Neuronal stem cell (in vitro differentiated cells): ENCODE measurements around the gene RIPOR3.
A peak's percentile ranks its signal among the peaks of the same experiment; 100 is the strongest.

ENCODE experiments used
- DNase-seq: peaks from one replicate; pipeline ENCODE4 v3.0.0-alpha.2; 2013; ENCODE audit warnings: low spot score
- H2AFZ ChIP-seq: one replicate; pipeline ENCODE4 v1.6.1; 2013; ENCODE audit warnings: mild to moderate bottlenecking, low read length, inconsistent platforms
- H2AK5ac ChIP-seq: 2 replicates; pipeline ENCODE4 v1.6.1; 2013; ENCODE audit warnings: low read depth, mild to moderate bottlenecking, inconsistent platforms, low read length, moderate library complexity, mixed read lengths
- H2BK120ac ChIP-seq: 2 replicates; pipeline ENCODE4 v1.6.1; 2013; ENCODE audit warnings: low read depth, mild to moderate bottlenecking, inconsistent platforms, low read length, moderate library complexity, mixed read lengths
- H2BK12ac ChIP-seq: one replicate; pipeline ENCODE4 v1.6.1; 2013; ENCODE audit warnings: low read length, inconsistent platforms
- H2BK15ac ChIP-seq: 2 replicates; pipeline ENCODE4 v1.6.1; 2013; ENCODE audit warnings: mild to moderate bottlenecking, low read length, inconsistent platforms, mixed read lengths
- H2BK5ac ChIP-seq: one replicate; pipeline ENCODE4 v1.6.1; 2013; ENCODE audit warnings: inconsistent platforms, mild to moderate bottlenecking, low read length, moderate library complexity
- H3K14ac ChIP-seq: one replicate; pipeline ENCODE4 v1.6.1; 2013; ENCODE audit warnings: low read length, inconsistent platforms
- H3K18ac ChIP-seq: 2 replicates; pipeline ENCODE4 v1.6.1; 2013; ENCODE audit warnings: low read length, inconsistent platforms
- H3K23ac ChIP-seq: 2 replicates; pipeline ENCODE4 v1.6.1; 2013; ENCODE audit warnings: low read depth, mild to moderate bottlenecking, mixed read lengths, low read length, inconsistent platforms; ENCODE audit not compliant: poor library complexity
- H3K27ac ChIP-seq: replicated peaks from 3 replicates; pipeline ENCODE4 v1.5.1; 2013; ENCODE audit warnings: low read length, inconsistent platforms
- H3K27me3 ChIP-seq, 3 experiments: 2 replicates each; pipeline ENCODE4 v1.6.1; 2013; ENCODE audit warnings: low read length in 3 of 3, mild to moderate bottlenecking in 2 of 3, inconsistent platforms in 1 of 3, low read depth in 1 of 3, mixed read lengths in 1 of 3, moderate library complexity in 1 of 3; ENCODE audit not compliant: control insufficient read depth in 3 of 3, insufficient read depth in 3 of 3
- H3K36me3 ChIP-seq, 2 donors: replicated peaks in 1 of 2; 2 replicates each; pipeline ENCODE4 v1.6.1; 2013; ENCODE audit warnings: low read length in 2 of 2; ENCODE audit not compliant: control insufficient read depth in 2 of 2, insufficient read depth in 2 of 2
- H3K4ac ChIP-seq: 2 replicates; pipeline ENCODE4 v1.6.1; 2013; ENCODE audit warnings: inconsistent platforms, mild to moderate bottlenecking, low read length, moderate library complexity
- H3K4me1 ChIP-seq, 2 donors: 1 replicate in 1 of 2; 2 replicates in 1 of 2; pipeline ENCODE4 v1.6.1; 2013; ENCODE audit warnings: low read length in 2 of 2, low read depth in 1 of 2; ENCODE audit not compliant: control insufficient read depth in 2 of 2, insufficient read depth in 1 of 2
- H3K4me2 ChIP-seq: one replicate; pipeline ENCODE4 v1.6.1; 2013; ENCODE audit warnings: mild to moderate bottlenecking, low read length, inconsistent platforms; ENCODE audit not compliant: insufficient read depth, poor library complexity, severe bottlenecking
- H3K4me3 ChIP-seq, 2 donors: 2 replicates each; pipeline ENCODE4 v1.5.1; 2013; ENCODE audit warnings: low read length in 2 of 2, mild to moderate bottlenecking in 2 of 2, inconsistent platforms in 1 of 2, moderate library complexity in 1 of 2
- H3K79me1 ChIP-seq: one replicate; pipeline ENCODE4 v1.6.1; 2013; ENCODE audit warnings: low read depth, mild to moderate bottlenecking, inconsistent platforms, low read length, moderate library complexity
- H3K9ac ChIP-seq: one replicate; pipeline ENCODE4 v1.6.1; 2013; ENCODE audit warnings: mild to moderate bottlenecking, low read depth, low read length, inconsistent platforms; ENCODE audit not compliant: poor library complexity
- H3K9me3 ChIP-seq, 2 donors: replicated peaks in 1 of 2; 2 replicates each; pipeline versions ENCODE3 to v1.6.1; 2013; ENCODE audit warnings: low read length in 2 of 2, mild to moderate bottlenecking in 2 of 2, inconsistent platforms in 1 of 2, low read depth in 1 of 2, mixed read lengths in 1 of 2, moderate library complexity in 1 of 2; ENCODE audit not compliant: control insufficient read depth in 2 of 2, insufficient read depth in 1 of 2
- H4K8ac ChIP-seq: one replicate; pipeline ENCODE4 v1.6.1; 2013; ENCODE audit warnings: low read depth, mild to moderate bottlenecking, inconsistent platforms, low read length, moderate library complexity
- H4K91ac ChIP-seq: one replicate; pipeline ENCODE4 v1.6.1; 2013; ENCODE audit warnings: low read length, low read depth, mild to moderate bottlenecking, inconsistent platforms; ENCODE audit not compliant: poor library complexity
- WGBS, 2 donors: extraction: QIAGEN DNeasy Blood & Tissue Kit; methylation state at CpG; one replicate each; pipeline ENCODE4 v1.1.7; 2013; ENCODE audit warnings: missing lambda C conversion rate in 2 of 2, mixed read lengths in 1 of 2; ENCODE audit not compliant: insufficient read length in 2 of 2, insufficient replicate concordance in 1 of 2; ENCODE audit errors: extremely low coverage in 2 of 2; 5-methylcytosine and 5-hydroxymethylcytosine counted together

Gene RIPOR3

GRCh38 chr20:50607436-50607835 is 83.9 kb downstream of the RIPOR3 start:
- Histone ChIP-seq H3K27me3 (peaks cover 0 to 8% (median 0%) of the 10 kb centered on the region in 3 experiments), H2AFZ (no peak overlapping the region)

DNA sequence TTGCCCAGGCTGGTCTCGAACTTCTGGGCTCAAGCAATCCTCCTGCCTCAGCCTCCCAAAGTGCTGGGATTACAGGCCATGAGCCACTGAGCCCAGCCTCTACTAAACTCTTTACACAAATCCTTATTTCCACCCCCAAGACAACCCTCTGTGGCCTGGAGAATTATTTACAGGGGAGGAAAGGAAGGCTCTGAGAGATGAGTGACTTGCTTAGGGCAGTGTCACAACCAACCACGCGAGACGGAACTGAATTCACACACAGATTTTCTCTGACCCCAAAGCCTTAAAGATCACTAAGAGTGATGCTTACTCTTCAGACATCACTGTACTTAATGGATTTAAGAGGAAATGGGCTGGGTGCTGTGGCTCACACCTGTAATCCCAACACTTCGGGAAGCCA is 86.2 kb downstream of the RIPOR3 start:
- no CpG with 5 or more reads among the region's 5 CpGs for WGBS, 2 donors
- Histone ChIP-seq H2AFZ (no peak overlapping the region), H3K4ac (no peak overlapping the region)

More at GRCh38 chr20:50607436-50607835, 83.9 kb downstream of the RIPOR3 start:
- Histone ChIP-seq H3K4me3 (no peak overlapping the region), H2BK120ac (no peak overlapping the region), H4K8ac (peak overlapping the region; percentile 82), H3K27ac (no peak overlapping the region), H3K79me1 (no peaks in the 10 kb centered on the region), H3K4ac (no peak overlapping the region), H3K4me2 (no peak overlapping the region), H2BK12ac (no peak overlapping the region), H3K14ac (no peak overlapping the region), H3K36me3 (no peaks in the 10 kb centered on the region), H3K9me3 (no peaks in the 10 kb centered on the region), H3K4me1 (peaks cover 0 to 2% of the 10 kb centered on the region in 2 donors), H4K91ac (no peak overlapping the region), H3K23ac (no peak overlapping the region), H3K9ac (peak overlapping the region; percentile 60), H2AK5ac (no peak overlapping the region), H2BK5ac (no peak overlapping the region), H2BK15ac (no peak overlapping the region), H3K18ac (no peak overlapping the region)
- WGBS, 2 donors, result no CpG with 5 or more reads among the region's 9 CpGs
- no peak for DNase-seq

DNA sequence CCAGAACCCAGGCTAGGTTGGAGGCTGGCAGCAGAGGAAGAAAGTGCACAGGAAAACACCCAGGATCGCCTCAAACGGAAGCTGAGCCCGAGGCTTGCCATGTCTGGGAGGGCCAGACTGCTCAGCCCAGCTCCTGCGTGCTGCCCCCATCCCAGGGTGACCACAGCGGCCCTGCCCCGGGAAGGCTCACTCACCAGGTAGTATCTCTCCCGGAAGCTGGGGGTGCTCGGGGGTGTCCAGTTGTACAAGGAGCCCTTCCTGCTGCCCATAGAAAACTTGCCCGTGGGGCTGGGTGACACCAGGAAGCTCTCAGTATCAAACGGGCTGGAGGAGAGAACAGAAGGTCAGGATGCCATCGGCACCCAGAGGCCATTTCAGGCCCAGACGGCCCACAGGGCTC is 86.9 kb downstream of the RIPOR3 start:
- Histone ChIP-seq H3K27ac (no peak overlapping the region), H3K14ac (no peak overlapping the region), H2BK12ac (no peak overlapping the region), H3K79me1 (no peaks in the 10 kb centered on the region), H3K23ac (no peak overlapping the region), H3K4ac (no peak overlapping the region), H3K27me3 (peaks cover 0 to 5% (median 0%) of the 10 kb centered on the region in 3 experiments), H4K91ac (no peak overlapping the region), H2BK120ac (no peak overlapping the region), H3K4me3 (no peak overlapping the region), H3K9me3 (no peaks in the 10 kb centered on the region), H2AFZ (no peak overlapping the region), H3K4me1 (no peaks in the 10 kb centered on the region), H3K36me3 (no peaks in the 10 kb centered on the region), H2BK5ac (no peak overlapping the region), H3K18ac (peak overlapping the region; percentile 41), H2BK15ac (no peak overlapping the region), H4K8ac (peak overlapping the region; percentile 74), H3K9ac (no peak overlapping the region), H3K4me2 (no peak overlapping the region), H2AK5ac (no peak overlapping the region)
- WGBS, 2 donors, result no CpG with 5 or more reads among the region's 12 CpGs
- DNase-seq, result no peak

More for the DNA sequence above, 86.2 kb downstream of the RIPOR3 start:
- Histone ChIP-seq H3K14ac (no peak overlapping the region), H4K91ac (no peak overlapping the region), H3K27me3 (peaks cover 0 to 5% (median 0%) of the 10 kb centered on the region in 3 experiments), H3K23ac (no peak overlapping the region), H4K8ac (no peak overlapping the region), H3K4me1 (no peaks in the 10 kb centered on the region), H2BK15ac (no peak overlapping the region), H3K79me1 (no peaks in the 10 kb centered on the region), H3K9me3 (no peaks in the 10 kb centered on the region), H2BK5ac (no peak overlapping the region), H3K4me2 (no peak overlapping the region), H2BK120ac (no peak overlapping the region), H3K9ac (no peak overlapping the region), H3K27ac (no peak overlapping the region), H2BK12ac (no peak overlapping the region), H3K4me3 (no peak overlapping the region), H3K18ac (no peak overlapping the region), H3K36me3 (no peaks in the 10 kb centered on the region), H2AK5ac (no peak overlapping the region)
- no peak for DNase-seq

DNA sequence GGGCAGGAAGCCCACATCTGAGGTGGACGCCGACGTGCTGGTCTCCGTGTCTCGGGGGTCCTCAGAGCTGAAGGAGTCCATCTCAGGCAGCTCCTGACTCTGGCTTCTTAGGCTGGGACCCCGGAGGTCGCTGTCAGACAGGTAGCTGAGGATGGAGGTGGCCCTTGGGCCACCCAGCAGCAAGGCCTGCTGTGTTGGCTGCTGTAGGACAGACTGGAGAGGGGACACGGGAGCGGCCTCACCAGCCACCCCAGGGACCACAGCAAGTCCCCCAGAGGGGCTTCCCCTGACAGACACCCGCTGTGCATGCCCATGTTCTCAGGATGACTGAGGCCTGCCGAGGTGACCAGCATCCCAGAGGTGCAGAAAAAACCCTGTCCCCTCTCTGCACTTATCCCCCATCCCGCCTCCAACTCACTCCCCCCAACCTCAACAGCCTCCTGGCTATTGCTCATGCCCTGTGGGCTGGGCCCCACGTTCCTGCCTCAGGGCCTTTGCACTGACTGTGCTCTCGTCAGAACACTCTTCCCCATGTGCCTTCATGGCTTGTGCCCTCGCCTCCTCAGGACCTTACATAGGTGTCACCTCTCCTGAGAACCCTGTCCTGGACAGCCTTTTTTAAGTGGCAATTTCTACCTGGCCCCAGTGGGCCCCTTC is 88.8 kb downstream of the RIPOR3 start:
- Histone ChIP-seq H3K4me3 (no peak overlapping the region), H3K23ac (no peak overlapping the region), H4K91ac (no peak overlapping the region), H3K36me3 (no peaks in the 10 kb centered on the region), H3K4me1 (no peaks in the 10 kb centered on the region), H2BK12ac (no peak overlapping the region), H3K9ac (no peak overlapping the region), H3K27me3 (peaks cover 0 to 5% (median 0%) of the 10 kb centered on the region in 3 experiments), H2BK15ac (no peak overlapping the region), H3K18ac (peak overlapping the region; percentile 41), H3K79me1 (no peaks in the 10 kb centered on the region), H3K14ac (no peak overlapping the region), H4K8ac (no peak overlapping the region), H3K4ac (no peak overlapping the region), H2AK5ac (peak overlapping the region; percentile 81), H2BK5ac (no peak overlapping the region), H3K27ac (no peak overlapping the region), H3K9me3 (no peaks in the 10 kb centered on the region), H3K4me2 (no peak overlapping the region), H2BK120ac (peak overlapping the region; percentile 31), H2AFZ (no peak overlapping the region)
- DNase-seq, result no peak
- WGBS, 2 donors, result no CpG with 5 or more reads among the region's 15 CpGs
